DOHH2 (cell line): ENCODE results near the gene PRKAR2A.
A peak's percentile ranks its signal among the peaks of the same experiment; 100 is the strongest.
"Not testable (repeated sequence)": the region's sequence is repeated elsewhere in the genome, so short reads cannot be mapped to it uniquely, and the experiment has no call there.

ENCODE experiments used
- H3F3A ChIP-seq: fragments of 200-600 bp; sonication (generic), shearing (Covaris generic); 2 replicates; pipeline ENCODE4 v1.6.0; 2016; ENCODE audit warnings: antibody characterized with exemption, mild to moderate bottlenecking; ENCODE audit not compliant: control insufficient read depth, insufficient read depth
- H3K27ac ChIP-seq: fragments of 200-600 bp; sonication (generic); 2 replicates; pipeline ENCODE4 v1.5.1; 2014; ENCODE audit warnings: low read depth, mild to moderate bottlenecking, low read length, moderate library complexity
- H3K27me3 ChIP-seq: fragments of 200-600 bp; sonication (generic); 2 replicates; pipeline ENCODE4 v1.6.1; 2014; ENCODE audit warnings: mild to moderate bottlenecking, low read length, mixed read lengths; ENCODE audit not compliant: control insufficient read depth
- H3K36me3 ChIP-seq: fragments of 200-600 bp; sonication (generic); 2 replicates; pipeline ENCODE4 v1.6.1; 2014; ENCODE audit warnings: mild to moderate bottlenecking, low read length, moderate library complexity, mixed read lengths; ENCODE audit not compliant: control insufficient read depth
- H3K4me1 ChIP-seq: fragments of 200-600 bp; sonication (generic); 2 replicates; pipeline ENCODE4 v1.6.1; 2014; ENCODE audit warnings: mild to moderate bottlenecking, low read length, mixed read lengths; ENCODE audit not compliant: control insufficient read depth
- H3K4me2 ChIP-seq: fragments of 200-600 bp; sonication (generic); 2 replicates; pipeline ENCODE4 v1.6.0; 2014; ENCODE audit warnings: mild to moderate bottlenecking, low read length, moderate library complexity
- H3K4me3 ChIP-seq: fragments of 200-600 bp; sonication (generic); 2 replicates; pipeline ENCODE4 v1.5.1; 2014; ENCODE audit warnings: mild to moderate bottlenecking, low read length, mixed read lengths
- H3K79me2 ChIP-seq: fragments of 200-600 bp; sonication (generic); 2 replicates; pipeline ENCODE4 v1.6.1; 2014; ENCODE audit warnings: mild to moderate bottlenecking, low read length, mixed read lengths; ENCODE audit not compliant: control insufficient read depth
- H3K9me2 ChIP-seq: fragments of 200-600 bp; sonication (generic); replicated peaks from 2 replicates; pipeline ENCODE4 v1.6.1; 2014; ENCODE audit warnings: mild to moderate bottlenecking, low read length, mixed read lengths; ENCODE audit not compliant: control insufficient read depth
- H3K9me3 ChIP-seq: fragments of 200-600 bp; sonication (generic); 2 replicates; pipeline ENCODE4 v1.6.1; 2014; ENCODE audit warnings: antibody characterized with exemption, low read length, mixed read lengths; ENCODE audit not compliant: control insufficient read depth, insufficient read depth
- H4K20me1 ChIP-seq: fragments of 200-600 bp; sonication (generic); 2 replicates; pipeline ENCODE4 v1.6.0; 2014; ENCODE audit warnings: low read depth, mild to moderate bottlenecking, antibody characterized with exemption, low read length, moderate library complexity; ENCODE audit not compliant: control insufficient read depth, insufficient read depth
- EZH2phosphoT487 ChIP-seq: fragments of 200-600 bp; sonication (generic); IDR thresholded peaks from 2 replicates; pipeline ENCODE4 v1.6.1; 2017; ENCODE audit warnings: borderline replicate concordance, mild to moderate bottlenecking, antibody characterized with exemption, low read length, moderate library complexity, mixed read lengths
- TF ChIP-seq, protein P1 (sequence below): fragments of 200-600 bp; sonication (generic); IDR thresholded peaks from one replicate; pipeline ENCODE4 v1.5.1; 2014; ENCODE audit warnings: antibody characterized with exemption, mild to moderate bottlenecking, low read depth, low read length; ENCODE audit not compliant: poor library complexity, severe bottlenecking

Gene PRKAR2A

DNA sequence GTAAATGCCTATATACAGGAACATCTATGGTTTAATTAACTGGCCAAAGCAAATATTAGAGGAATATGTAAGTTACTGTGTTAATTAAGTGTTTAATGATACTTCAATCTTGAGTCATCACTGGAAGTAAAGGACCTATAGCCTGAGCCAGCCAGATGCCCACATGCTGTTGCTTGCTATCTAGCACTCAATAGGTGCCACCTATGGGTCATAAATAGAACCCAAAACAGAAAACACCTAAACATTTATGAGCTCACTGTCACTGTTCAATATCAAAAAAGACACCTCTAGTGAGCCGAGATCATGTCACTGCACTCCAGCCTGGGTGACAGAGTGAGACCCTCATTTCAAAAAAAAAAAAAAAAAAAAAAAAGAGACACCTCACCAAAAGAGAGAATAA, 82.3 kb downstream of the PRKAR2A start:
- H4K20me1 ChIP-seq, result no peaks in the 10 kb centered on the region
- H3F3A ChIP-seq, result no peaks in the 10 kb centered on the region
- no peaks in the 10 kb centered on the region for H3K36me3 ChIP-seq
- H3K27me3 ChIP-seq, result no peaks in the 10 kb centered on the region
- no peaks in the 10 kb centered on the region for H3K79me2 ChIP-seq
- H3K9me3 ChIP-seq, result no peaks in the 10 kb centered on the region
- no peaks in the 10 kb centered on the region for H3K4me1 ChIP-seq
- no peak overlapping the region for H3K4me2 ChIP-seq
- no peak for TF ChIP-seq EZH2phosphoT487
- TF ChIP-seq, protein P1, sequence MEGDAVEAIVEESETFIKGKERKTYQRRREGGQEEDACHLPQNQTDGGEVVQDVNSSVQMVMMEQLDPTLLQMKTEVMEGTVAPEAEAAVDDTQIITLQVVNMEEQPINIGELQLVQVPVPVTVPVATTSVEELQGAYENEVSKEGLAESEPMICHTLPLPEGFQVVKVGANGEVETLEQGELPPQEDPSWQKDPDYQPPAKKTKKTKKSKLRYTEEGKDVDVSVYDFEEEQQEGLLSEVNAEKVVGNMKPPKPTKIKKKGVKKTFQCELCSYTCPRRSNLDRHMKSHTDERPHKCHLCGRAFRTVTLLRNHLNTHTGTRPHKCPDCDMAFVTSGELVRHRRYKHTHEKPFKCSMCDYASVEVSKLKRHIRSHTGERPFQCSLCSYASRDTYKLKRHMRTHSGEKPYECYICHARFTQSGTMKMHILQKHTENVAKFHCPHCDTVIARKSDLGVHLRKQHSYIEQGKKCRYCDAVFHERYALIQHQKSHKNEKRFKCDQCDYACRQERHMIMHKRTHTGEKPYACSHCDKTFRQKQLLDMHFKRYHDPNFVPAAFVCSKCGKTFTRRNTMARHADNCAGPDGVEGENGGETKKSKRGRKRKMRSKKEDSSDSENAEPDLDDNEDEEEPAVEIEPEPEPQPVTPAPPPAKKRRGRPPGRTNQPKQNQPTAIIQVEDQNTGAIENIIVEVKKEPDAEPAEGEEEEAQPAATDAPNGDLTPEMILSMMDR, result peak; percentile 11
- H3K9me2 ChIP-seq, result no peaks in the 10 kb centered on the region
- H3K4me3 ChIP-seq, result no peak overlapping the region
- H3K27ac ChIP-seq, result no peak overlapping the region

DNA sequence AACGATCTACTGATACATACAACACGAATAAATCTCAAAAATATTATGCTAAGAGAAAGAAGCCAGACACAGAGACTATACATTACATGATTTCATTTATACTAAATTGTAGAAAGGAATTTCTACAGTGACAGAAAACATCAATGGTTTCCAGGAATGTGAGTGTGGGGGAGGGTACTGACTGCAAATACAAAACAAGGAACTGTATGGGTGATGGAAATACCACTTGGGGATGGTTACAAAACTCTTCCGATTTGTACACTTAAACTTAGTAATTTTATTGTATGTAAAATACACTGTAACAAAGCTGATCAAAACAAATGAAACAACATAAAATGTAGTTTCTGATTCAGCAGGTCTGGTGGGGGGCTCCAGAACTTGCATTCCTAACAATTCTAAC, 84.9 kb downstream of the PRKAR2A start:
- Histone ChIP-seq H3K27ac (no peak overlapping the region), H3K4me2 (no peak overlapping the region), H3F3A (no peaks in the 10 kb centered on the region), H3K4me3 (no peak overlapping the region), H3K36me3 (no peaks in the 10 kb centered on the region), H3K4me1 (no peaks in the 10 kb centered on the region), H3K9me2 (no peaks in the 10 kb centered on the region), H3K79me2 (no peaks in the 10 kb centered on the region), H4K20me1 (no peaks in the 10 kb centered on the region), H3K27me3 (no peaks in the 10 kb centered on the region), H3K9me3 (no peaks in the 10 kb centered on the region)
- TF ChIP-seq, protein P1, result no peak
- TF ChIP-seq EZH2phosphoT487, result no peak

DNA sequence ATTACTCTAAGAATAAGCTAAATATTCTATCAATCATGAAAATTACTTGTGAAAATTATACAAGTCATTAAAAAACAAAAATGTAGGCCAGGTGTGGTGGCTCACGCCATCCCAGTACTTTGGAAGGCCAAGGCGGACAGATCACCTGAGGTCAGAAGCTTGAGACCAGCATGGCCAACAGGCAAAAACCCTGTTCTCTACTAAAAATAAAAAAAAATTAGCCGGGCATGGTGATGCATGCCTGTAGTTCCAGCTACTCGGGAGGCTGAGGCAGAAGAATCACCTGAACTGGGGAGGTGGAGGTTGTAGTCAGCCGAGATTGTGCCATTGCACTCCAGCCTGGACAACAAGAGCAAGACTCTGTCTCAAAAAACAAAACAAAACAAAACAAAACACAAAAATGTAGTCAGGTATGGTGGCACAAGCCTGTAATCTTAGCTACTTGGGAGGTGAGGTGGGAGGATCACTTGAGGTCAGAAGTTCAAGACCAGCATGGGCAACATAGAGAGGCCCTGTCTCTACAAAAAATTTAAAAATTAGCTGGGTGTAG, 87.6 kb downstream of the PRKAR2A start:
- not testable (repeated sequence) for H3F3A ChIP-seq, H3K27me3 ChIP-seq, H3K4me3 ChIP-seq, H4K20me1 ChIP-seq, H3K27ac ChIP-seq, H3K4me1 ChIP-seq, H3K9me2 ChIP-seq, H3K79me2 ChIP-seq, H3K36me3 ChIP-seq, H3K9me3 ChIP-seq, H3K4me2 ChIP-seq

DNA sequence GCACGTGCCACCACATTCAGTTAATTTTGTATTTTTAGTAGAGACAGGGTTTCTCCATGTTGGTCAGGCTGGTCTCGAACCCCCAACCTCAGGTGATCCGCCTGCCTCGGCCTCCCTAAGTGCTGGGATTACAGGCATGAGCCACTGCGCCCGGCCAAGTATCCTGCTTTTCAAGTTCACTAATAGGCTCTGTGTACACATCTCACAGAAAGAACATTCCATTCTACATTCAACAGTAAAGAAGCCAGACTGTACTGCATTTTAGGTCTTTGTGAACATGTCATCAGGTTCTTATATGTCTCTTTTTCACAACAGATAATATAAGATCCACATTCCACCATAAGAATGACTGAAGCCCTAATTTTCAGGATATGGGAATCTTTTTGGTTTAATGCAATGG, 88.1 kb downstream of the PRKAR2A start:
- H3K36me3 ChIP-seq, H3K4me3 ChIP-seq, H3K4me2 ChIP-seq, H3F3A ChIP-seq, H3K4me1 ChIP-seq, H3K27ac ChIP-seq, H3K9me2 ChIP-seq, H3K27me3 ChIP-seq, H3K9me3 ChIP-seq, H3K79me2 ChIP-seq, H4K20me1 ChIP-seq: not testable (repeated sequence)
